H1 (cell line): ENCODE data around the gene MVP. TPM values are rescaled to one million over a fixed set of nuclear protein-coding genes. Genes with fewer than 3 reads are reported as not detected.
A peak's percentile ranks its signal among the peaks of the same experiment; 100 is the strongest.

Experiments used
- ASH2L ChIP-seq: fragments of 200-600, 300-600 bp; sonication (generic); IDR thresholded peaks from one replicate; pipeline ENCODE4 v1.7.1; 2017; ENCODE audit warnings: low read length
- CEBPB ChIP-seq: IDR thresholded peaks from 2 replicates; pipeline ENCODE4 v1.6.1; 2012; ENCODE audit warnings: low read depth, low read length
- CHD1 ChIP-seq: IDR thresholded peaks from 2 replicates; pipeline ENCODE4 v1.6.1; 2012; ENCODE audit warnings: low read depth, low read length, improper control_type of control experiment
- CHD2 ChIP-seq: IDR thresholded peaks from 2 replicates; pipeline ENCODE4 v1.6.1; 2012; ENCODE audit warnings: low read length, improper control_type of control experiment
- EGR1 ChIP-seq: IDR thresholded peaks from 2 replicates; pipeline ENCODE4 v1.6.1; 2011; ENCODE audit warnings: low read depth, low read length, borderline replicate concordance
- GABPA ChIP-seq: IDR thresholded peaks from 2 replicates; pipeline ENCODE4 v1.6.1; 2011; ENCODE audit warnings: mild to moderate bottlenecking, low read length, moderate library complexity, borderline replicate concordance; ENCODE audit not compliant: insufficient read depth
- GTF2F1 ChIP-seq: IDR thresholded peaks from 2 replicates; pipeline ENCODE4 v1.6.1; 2012; ENCODE audit warnings: low read depth, low read length, improper control_type of control experiment, borderline replicate concordance
- KDM4A ChIP-seq: IDR thresholded peaks from one replicate; pipeline ENCODE4 v1.7.1; 2012; ENCODE audit warnings: low read depth, mild to moderate bottlenecking, moderate library complexity, low read length, inconsistent platforms; ENCODE audit not compliant: severe bottlenecking
- MAX ChIP-seq: IDR thresholded peaks from 2 replicates; pipeline ENCODE4 v1.6.1; 2012; ENCODE audit warnings: inconsistent platforms
- POLR2A ChIP-seq, 2 experiments: IDR thresholded peaks; 1 replicate in 1 of 2; 2 replicates in 1 of 2; pipeline ENCODE4 v1.6.1; 2011; ENCODE audit warnings: low read depth in 2 of 2, low read length in 2 of 2, mild to moderate bottlenecking in 2 of 2; ENCODE audit errors: control extremely low read depth in 1 of 2
- SAP30 ChIP-seq: fragments of 300-600 bp; sonication (generic); IDR thresholded peaks from 2 replicates; pipeline ENCODE4 v1.7.1; 2012; ENCODE audit warnings: low read length, moderate library complexity, mild to moderate bottlenecking, inconsistent platforms; ENCODE audit not compliant: insufficient read depth, insufficient replicate concordance
- SIN3A ChIP-seq, 2 experiments: IDR thresholded peaks in 1 of 2; conservative IDR thresholded peaks in 1 of 2; 2 replicates each; pipeline ENCODE4 v1.6.1; 2011 to 2012; ENCODE audit warnings: low read length in 2 of 2, improper control_type of control experiment in 1 of 2, low read depth in 1 of 2, mild to moderate bottlenecking in 1 of 2
- SP1 ChIP-seq: IDR thresholded peaks from 2 replicates; pipeline ENCODE4 v1.6.1; 2011; ENCODE audit warnings: low read depth, low read length
- TAF1 ChIP-seq: IDR thresholded peaks from 2 replicates; pipeline ENCODE4 v1.6.1; 2011; ENCODE audit warnings: mild to moderate bottlenecking, low read depth, low read length
- TBP ChIP-seq: IDR thresholded peaks from 2 replicates; pipeline ENCODE4 v1.6.1; 2011; ENCODE audit warnings: low read depth, low read length, improper control_type of control experiment
- TEAD4 ChIP-seq: IDR thresholded peaks from 2 replicates; pipeline ENCODE4 v1.6.1; 2012; ENCODE audit warnings: low read depth, low read length, inconsistent platforms, mixed read lengths
- USF2 ChIP-seq: IDR thresholded peaks from 2 replicates; pipeline ENCODE4 v1.6.1; 2011; ENCODE audit warnings: low read length, improper control_type of control experiment
- polyA plus RNA-seq, 7 experiments: library from polyadenylated mRNA; depleted of rRNA in 3 of 7; stranded (reverse) in 5 of 7; unstranded in 2 of 7; fragments of >200 nt in 5 of 7; fragments of 200-250 nt in 2 of 7; gene quantifications; 1 replicate in 5 of 7; 2 replicates in 1 of 7; 4 replicates in 1 of 7; pipeline versions ENCODE4 v1.2.1 to v1.2.3, GENCODE V29; 2011 to 2013; ENCODE audit warnings: missing spikeins in 2 of 7, mixed read lengths in 2 of 7
- total RNA-seq: library from RNA; stranded (reverse); fragmentation: NEBNext Ultra II Directional; extraction: Animal tissue kit (Norgen Biotek cat#: 25700); gene quantifications from 2 replicates; pipeline ENCODE4 v1.2.1, GENCODE V29; 2021
- TF ChIP-seq, protein P1 (sequence below), 3 experiments: IDR thresholded peaks; 1 replicate in 2 of 3; 2 replicates in 1 of 3; pipeline versions ENCODE4 v1.5.1 to v1.6.1; 2011; ENCODE audit warnings: low read length in 3 of 3, mild to moderate bottlenecking in 3 of 3, inconsistent platforms in 2 of 3, low read depth in 1 of 3, moderate library complexity in 1 of 3; ENCODE audit not compliant: insufficient read depth in 1 of 3; ENCODE audit errors: control extremely low read depth in 1 of 3
- TF ChIP-seq, protein P2 (sequence below): IDR thresholded peaks from 2 replicates; pipeline ENCODE4 v1.6.1; 2011; ENCODE audit warnings: low read depth, mild to moderate bottlenecking, low read length; ENCODE audit not compliant: insufficient read depth

The MVP gene
- total and polyA plus RNA-seq, 2 of the 8 experiments (the other 6 are each of a cell fraction or from before 2014, with no cell fraction given): 1.9 TPM

DNA sequence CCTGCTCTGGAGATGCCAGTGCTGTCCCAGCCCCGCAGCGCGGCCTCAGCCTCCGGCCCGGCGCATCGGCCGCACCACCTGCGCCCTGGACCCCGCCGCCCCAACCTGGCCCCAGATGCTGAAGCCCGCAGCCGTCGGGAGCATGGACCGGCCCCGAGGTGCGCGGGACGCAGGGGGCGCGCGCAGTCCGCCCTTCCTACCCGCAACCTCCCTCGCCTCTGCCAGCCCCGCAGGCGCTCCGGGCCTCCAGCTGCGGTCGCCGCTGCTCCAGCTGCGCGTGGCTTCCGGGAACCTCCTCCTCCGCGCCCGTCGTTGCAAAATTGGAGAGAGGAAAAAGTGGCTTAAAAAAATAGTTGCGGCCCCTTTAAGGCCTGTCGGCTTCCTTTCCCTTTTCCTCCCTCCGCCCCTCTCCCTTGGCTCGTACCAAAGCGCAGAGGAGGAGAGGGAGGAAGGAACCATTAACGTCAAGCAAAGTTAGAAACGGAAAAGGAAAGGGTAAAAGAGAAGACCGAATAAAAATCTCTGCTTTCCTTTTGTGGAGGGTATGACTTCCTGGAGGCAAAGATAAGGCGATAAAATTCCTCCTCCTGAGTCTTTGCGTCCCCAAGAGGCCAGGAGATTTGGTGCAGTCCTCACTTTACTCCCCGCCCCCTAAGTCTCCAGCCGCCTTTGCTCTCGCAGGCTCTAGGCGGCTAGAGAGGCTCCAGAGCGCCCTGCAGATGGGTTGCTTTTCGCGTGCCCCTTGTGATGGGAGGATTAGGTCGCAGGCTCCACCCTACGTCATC, 42.8 kb downstream of the MVP start, which contains the start of gene CDIPT (continued):
- TF ChIP-seq, protein P1, sequence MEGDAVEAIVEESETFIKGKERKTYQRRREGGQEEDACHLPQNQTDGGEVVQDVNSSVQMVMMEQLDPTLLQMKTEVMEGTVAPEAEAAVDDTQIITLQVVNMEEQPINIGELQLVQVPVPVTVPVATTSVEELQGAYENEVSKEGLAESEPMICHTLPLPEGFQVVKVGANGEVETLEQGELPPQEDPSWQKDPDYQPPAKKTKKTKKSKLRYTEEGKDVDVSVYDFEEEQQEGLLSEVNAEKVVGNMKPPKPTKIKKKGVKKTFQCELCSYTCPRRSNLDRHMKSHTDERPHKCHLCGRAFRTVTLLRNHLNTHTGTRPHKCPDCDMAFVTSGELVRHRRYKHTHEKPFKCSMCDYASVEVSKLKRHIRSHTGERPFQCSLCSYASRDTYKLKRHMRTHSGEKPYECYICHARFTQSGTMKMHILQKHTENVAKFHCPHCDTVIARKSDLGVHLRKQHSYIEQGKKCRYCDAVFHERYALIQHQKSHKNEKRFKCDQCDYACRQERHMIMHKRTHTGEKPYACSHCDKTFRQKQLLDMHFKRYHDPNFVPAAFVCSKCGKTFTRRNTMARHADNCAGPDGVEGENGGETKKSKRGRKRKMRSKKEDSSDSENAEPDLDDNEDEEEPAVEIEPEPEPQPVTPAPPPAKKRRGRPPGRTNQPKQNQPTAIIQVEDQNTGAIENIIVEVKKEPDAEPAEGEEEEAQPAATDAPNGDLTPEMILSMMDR (IDR thresholded peaks at IDR 0.05; ENCODE audit: control extremely low read depth in 1 of 3, insufficient read depth in 1 of 3, low read depth in 1 of 3, low read length in 3 of 3): peak; percentile 73 to 94 (median 78)
- peak; percentile 31 for TF ChIP-seq SAP30
- TF ChIP-seq CEBPB: 0 out of 2 replicates have a peak, but pooled peaks have one; percentile 33
- TF ChIP-seq, protein P2, sequence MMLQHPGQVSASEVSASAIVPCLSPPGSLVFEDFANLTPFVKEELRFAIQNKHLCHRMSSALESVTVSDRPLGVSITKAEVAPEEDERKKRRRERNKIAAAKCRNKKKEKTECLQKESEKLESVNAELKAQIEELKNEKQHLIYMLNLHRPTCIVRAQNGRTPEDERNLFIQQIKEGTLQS: 0 out of 2 replicates have a peak, but pooled peaks have one; percentile 23
- peak; percentile 86 for TF ChIP-seq ASH2L
- peak; percentile 45 to 65; a peak in 1 of 4 replicates for TF ChIP-seq SIN3A (conservative IDR thresholded peaks at IDR 0.05 in 1 of 2, IDR thresholded peaks at IDR 0.05 in 1 of 2; ENCODE audit: low read depth in 1 of 2, low read length in 2 of 2)
- 0 out of 2 replicates have a peak, but pooled peaks have one; percentile 10 for TF ChIP-seq USF2
- peak; percentile 76 for TF ChIP-seq TBP
- TF ChIP-seq MAX: peak; percentile 31; the same call in 1 of the 2 replicates
- TF ChIP-seq TEAD4: 0 out of 2 replicates have a peak, but pooled peaks have one; percentile 22
- TF ChIP-seq CHD2: 0 out of 2 replicates have a peak, but pooled peaks have one; percentile 37
- peak; percentile 89 for TF ChIP-seq EGR1
- TF ChIP-seq GTF2F1: no peak
- TF ChIP-seq TAF1: peak; percentile 86
- peak; percentile 46 for TF ChIP-seq KDM4A
- no peak for TF ChIP-seq GABPA
- TF ChIP-seq SP1: peak; percentile 86
- TF ChIP-seq CHD1: peak; percentile 100
- peak in 1 of 2 experiments; percentile 55; a peak in 1 of 3 replicates for TF ChIP-seq POLR2A (IDR thresholded peaks at IDR 0.05; ENCODE audit: control extremely low read depth in 1 of 2, low read depth in 2 of 2, low read length in 2 of 2)
